ENCODE data around the gene SH3BGRL2.

DNA sequence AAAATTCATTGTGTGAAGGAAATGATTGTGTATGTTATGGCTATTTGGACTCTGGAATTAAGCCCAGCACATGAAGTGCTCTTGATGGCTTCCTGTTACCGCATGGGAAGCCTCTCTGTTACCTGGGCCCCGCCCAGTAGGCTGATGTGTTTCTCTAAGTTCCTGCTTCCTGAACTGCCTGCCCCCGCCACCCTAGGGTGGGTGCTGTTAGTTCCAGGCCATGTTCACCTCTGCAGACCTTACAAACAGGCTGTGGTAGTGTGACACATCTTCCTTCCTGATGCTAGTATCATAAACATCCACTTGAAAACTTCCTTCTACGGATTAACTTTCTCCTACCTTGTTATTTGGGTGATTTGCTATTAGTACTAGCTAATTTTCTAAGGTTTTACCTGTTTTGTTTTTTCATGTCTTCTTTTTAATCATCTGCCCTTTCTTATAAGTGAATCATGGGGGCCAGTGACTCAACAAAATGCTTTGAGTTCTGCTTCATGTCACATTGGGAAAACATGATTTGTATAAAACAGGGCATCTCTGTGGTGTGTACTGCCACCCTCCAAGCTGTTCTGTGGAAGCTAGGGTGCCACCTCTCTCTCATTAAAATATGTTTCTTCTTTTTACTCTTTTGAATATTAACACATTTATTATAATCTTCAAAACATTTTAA, 40.6 kb downstream of the SH3BGRL2 start:
- TF ChIP-seq EZH2 (IDR thresholded peaks at IDR 0.05) (no peak), POLR2AphosphoS5 (IDR thresholded peaks at IDR 0.05; ENCODE audit: borderline replicate concordance, low read depth, low read length) (no peak), FOXP2 (optimal IDR thresholded peaks at IDR 0.05; ENCODE audit: control extremely low read depth, extremely low read length, insufficient read depth) (no peak)

Measured in SK-N-MC (cell line).